ENCODE measurements around the gene EHBP1L1.

GRCh38 chr11:65526744-65527143, 49.1 kb upstream of the EHBP1L1 start:
- no peak for TF ChIP-seq CTCF (IDR thresholded peaks at IDR 0.05; ENCODE audit: borderline replicate concordance, extremely low read depth, low read length, poor library complexity, severe bottlenecking)
- TF ChIP-seq EZH2 (IDR thresholded peaks at IDR 0.05; ENCODE audit: borderline replicate concordance, low read depth, low read length, severe bottlenecking), result no peak

Measured in DND-41 (cell line).